ENCODE data around the gene RPS27L.

The RPS27L gene

DNA sequence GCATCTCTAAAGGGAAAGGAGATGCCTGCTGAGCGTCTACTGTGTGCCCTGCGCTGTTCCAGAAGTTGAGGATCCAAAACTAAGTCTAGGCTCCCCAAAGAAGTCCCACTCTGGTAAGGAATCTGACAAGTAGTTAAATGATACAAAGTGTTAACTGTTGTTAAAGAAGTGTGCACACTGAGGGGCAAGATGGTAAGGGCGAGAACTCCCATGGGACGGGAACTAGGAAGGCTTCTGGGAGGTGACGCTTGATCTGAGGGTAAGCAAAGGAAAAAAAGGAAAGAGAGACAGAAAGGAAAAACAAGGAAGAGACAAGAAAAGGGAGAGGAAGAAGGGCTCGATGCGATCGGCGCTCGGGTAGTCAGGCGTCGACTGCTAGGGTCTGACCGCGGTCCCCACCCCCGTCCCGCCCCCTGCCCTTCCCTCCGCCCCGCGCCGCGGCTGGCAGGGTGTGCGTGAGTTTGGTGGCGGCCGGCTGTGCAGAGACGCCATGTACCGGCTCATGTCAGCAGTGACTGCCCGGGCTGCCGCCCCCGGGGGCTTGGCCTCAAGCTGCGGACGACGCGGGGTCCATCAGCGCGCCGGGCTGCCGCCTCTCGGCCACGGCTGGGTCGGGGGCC is 35.8 kb downstream of the RPS27L start, which contains the start of gene LACTB:
TSS of gene LACTB (plus strand) at position 480 of the 620 bp plus-strand sequence. CDS start at position 491, 11 bp downstream.
- peak within 1 kb of the TSS; percentile 66 for H3K4me3 ChIP-seq (ENCODE audit: low read depth, low read length)
- TF ChIP-seq, protein P1, sequence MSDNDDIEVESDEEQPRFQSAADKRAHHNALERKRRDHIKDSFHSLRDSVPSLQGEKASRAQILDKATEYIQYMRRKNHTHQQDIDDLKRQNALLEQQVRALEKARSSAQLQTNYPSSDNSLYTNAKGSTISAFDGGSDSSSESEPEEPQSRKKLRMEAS (IDR thresholded peaks at IDR 0.05; ENCODE audit: low read depth, low read length), result peak; percentile 50; the same call in 1 of the 2 replicates
- TF ChIP-seq MYC (IDR thresholded peaks at IDR 0.05; ENCODE audit: low read depth, low read length), result no peak; the same call in none of the 2 replicates
- TF ChIP-seq POLR2A (IDR thresholded peaks at IDR 0.05; ENCODE audit: extremely low read depth, insufficient read length), result peak; percentile 52
- DNase-seq (ENCODE audit: low read depth), result peak; percentile 93

DNA sequence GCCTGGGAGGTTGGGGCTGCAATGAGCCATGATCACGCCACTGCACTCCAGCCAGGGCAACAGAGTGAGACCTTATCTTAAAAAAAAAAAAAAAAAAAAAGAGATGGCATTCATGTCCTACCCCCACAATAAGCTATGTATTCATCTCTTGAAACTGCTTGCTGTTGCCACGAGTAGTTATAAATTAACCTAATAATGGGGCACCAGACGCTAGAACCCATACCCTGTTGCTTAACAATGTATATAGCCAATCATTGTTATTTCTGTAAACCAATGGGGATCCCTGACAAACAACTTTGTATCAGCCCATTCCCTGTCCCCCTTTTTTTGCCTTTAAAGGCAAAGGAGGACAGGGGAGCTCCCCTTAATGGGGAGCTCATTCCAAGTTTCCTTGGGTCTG is 38.4 kb downstream of the RPS27L start:
- H3K4me3 ChIP-seq (ENCODE audit: low read depth, low read length), result no peak overlapping the region
- no peak for DNase-seq (ENCODE audit: low read depth)
- TF ChIP-seq, protein P2, sequence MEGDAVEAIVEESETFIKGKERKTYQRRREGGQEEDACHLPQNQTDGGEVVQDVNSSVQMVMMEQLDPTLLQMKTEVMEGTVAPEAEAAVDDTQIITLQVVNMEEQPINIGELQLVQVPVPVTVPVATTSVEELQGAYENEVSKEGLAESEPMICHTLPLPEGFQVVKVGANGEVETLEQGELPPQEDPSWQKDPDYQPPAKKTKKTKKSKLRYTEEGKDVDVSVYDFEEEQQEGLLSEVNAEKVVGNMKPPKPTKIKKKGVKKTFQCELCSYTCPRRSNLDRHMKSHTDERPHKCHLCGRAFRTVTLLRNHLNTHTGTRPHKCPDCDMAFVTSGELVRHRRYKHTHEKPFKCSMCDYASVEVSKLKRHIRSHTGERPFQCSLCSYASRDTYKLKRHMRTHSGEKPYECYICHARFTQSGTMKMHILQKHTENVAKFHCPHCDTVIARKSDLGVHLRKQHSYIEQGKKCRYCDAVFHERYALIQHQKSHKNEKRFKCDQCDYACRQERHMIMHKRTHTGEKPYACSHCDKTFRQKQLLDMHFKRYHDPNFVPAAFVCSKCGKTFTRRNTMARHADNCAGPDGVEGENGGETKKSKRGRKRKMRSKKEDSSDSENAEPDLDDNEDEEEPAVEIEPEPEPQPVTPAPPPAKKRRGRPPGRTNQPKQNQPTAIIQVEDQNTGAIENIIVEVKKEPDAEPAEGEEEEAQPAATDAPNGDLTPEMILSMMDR (IDR thresholded peaks at IDR 0.05; ENCODE audit: low read depth, low read length), result no peak
- TF ChIP-seq POLR2A (IDR thresholded peaks at IDR 0.05; ENCODE audit: extremely low read depth, insufficient read length) (no peak), MYC (IDR thresholded peaks at IDR 0.05; ENCODE audit: low read depth, low read length) (no peak)

DNA sequence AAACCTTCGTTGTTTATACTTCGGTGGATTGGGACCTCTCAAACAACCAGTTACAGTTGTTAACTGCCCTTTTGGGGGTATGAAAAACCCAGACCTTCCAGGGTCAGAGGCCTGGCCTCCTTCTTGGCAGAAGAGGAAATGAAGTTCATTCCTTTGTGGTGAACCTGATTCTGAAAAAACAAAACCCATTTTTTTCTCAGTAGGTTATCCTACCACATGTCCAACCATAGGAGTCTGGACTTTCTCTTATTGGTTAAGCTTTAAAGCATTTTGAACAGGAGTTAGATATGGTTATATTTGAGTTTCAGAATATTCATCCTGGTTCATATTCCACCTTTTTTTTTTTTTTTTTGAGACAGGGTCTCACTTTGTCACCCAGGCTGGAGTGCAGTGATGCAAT is 42.8 kb downstream of the RPS27L start:
- TF ChIP-seq, protein P2 (IDR thresholded peaks at IDR 0.05; ENCODE audit: low read depth, low read length), result no peak
- TF ChIP-seq, protein P1 (IDR thresholded peaks at IDR 0.05; ENCODE audit: low read depth, low read length), result no peak
- TF ChIP-seq MYC (IDR thresholded peaks at IDR 0.05; ENCODE audit: low read depth, low read length) (no peak), POLR2A (IDR thresholded peaks at IDR 0.05; ENCODE audit: extremely low read depth, insufficient read length) (no peak)
- no peak overlapping the region for H3K4me3 ChIP-seq (ENCODE audit: low read depth, low read length)
- no peak for DNase-seq (ENCODE audit: low read depth)

DNA sequence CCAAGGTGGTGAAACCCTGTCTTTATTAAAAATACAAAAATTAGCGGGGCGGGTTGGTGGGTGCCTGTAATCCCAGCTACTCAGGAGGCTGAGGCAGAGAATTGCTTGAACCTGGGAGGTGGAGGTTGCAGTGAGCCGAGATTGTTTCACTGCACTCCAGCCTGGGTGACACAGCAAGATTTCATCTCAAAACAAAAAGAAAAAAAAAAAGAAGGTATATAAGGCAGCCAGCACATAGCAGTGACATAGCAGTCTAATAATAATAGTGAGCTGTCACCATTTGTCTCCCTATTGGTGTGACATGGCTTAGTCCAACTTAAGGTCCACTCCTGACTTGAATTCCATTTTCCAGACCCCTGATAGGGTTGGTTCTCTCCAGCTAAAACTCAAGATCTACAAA is 44.4 kb downstream of the RPS27L start:
- no peak for DNase-seq (ENCODE audit: low read depth)
- TF ChIP-seq MYC (IDR thresholded peaks at IDR 0.05; ENCODE audit: low read depth, low read length), result no peak
- TF ChIP-seq, protein P2 (IDR thresholded peaks at IDR 0.05; ENCODE audit: low read depth, low read length), result no peak
- no peak for TF ChIP-seq POLR2A (IDR thresholded peaks at IDR 0.05; ENCODE audit: extremely low read depth, insufficient read length)
- TF ChIP-seq, protein P1 (IDR thresholded peaks at IDR 0.05; ENCODE audit: low read depth, low read length), result no peak
- H3K4me3 ChIP-seq (ENCODE audit: low read depth, low read length), result no peak overlapping the region

DNA sequence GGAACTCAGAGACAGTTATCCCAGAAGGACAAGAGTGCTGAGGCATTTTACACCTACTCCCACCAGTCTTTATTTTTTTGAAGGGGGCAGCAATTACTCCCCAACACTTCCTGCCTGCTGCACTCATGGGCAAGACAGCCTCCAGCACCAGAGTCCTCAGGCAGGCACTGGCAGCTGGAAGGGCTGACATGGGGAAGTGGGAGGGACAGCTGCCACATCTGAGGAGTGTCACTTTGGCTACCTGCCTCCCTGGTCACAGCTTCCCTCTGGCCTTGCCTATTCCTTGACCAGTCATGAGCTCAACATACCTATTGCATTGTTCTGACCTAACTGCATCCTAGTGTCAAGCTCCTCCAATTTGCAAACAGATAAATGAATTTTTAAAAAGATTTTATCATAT is 45.8 kb downstream of the RPS27L start:
- TF ChIP-seq MYC (IDR thresholded peaks at IDR 0.05; ENCODE audit: low read depth, low read length) (no peak), POLR2A (IDR thresholded peaks at IDR 0.05; ENCODE audit: extremely low read depth, insufficient read length) (no peak)
- TF ChIP-seq, protein P1 (IDR thresholded peaks at IDR 0.05; ENCODE audit: low read depth, low read length), result no peak
- TF ChIP-seq, protein P2 (IDR thresholded peaks at IDR 0.05; ENCODE audit: low read depth, low read length), result no peak
- no peak overlapping the region for H3K4me3 ChIP-seq (ENCODE audit: low read depth, low read length)
- peak; percentile 22 for DNase-seq (ENCODE audit: low read depth)

DNA sequence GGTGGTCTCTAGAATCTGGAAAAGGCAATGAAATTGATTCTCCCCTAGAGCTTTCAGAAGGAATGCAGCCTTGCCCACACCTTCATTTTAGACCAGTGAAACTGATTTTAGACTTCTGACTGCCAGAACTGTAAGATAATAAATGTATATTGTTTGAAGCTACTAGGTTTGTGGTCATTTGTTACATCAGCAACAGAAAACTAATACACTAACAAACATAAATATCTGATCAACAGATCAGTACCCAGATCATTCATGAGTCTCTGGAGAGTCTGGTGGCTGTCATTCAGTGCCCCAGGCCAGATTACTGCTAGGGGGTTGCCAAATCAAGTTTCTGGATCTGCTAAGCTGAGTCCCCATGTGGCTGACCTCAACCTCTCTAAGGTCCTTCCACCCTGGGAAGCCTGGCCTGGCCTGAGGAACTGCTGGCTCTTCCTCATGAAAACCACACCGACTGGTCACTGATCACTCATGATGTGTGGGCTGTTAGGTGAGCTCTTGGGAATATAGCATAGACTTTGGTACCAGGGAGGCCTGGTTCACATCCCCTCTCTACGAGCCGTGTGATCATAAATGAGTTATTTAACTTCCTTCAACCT is 46.8 kb downstream of the RPS27L start:
- DNase-seq (ENCODE audit: low read depth), result no peak
- H3K4me3 ChIP-seq (ENCODE audit: low read depth, low read length), result no peak overlapping the region
- TF ChIP-seq MYC (IDR thresholded peaks at IDR 0.05; ENCODE audit: low read depth, low read length) (no peak), POLR2A (IDR thresholded peaks at IDR 0.05; ENCODE audit: extremely low read depth, insufficient read length) (no peak)
- TF ChIP-seq, protein P2 (IDR thresholded peaks at IDR 0.05; ENCODE audit: low read depth, low read length), result no peak
- TF ChIP-seq, protein P1 (IDR thresholded peaks at IDR 0.05; ENCODE audit: low read depth, low read length), result no peak
